Measurements from ENCODE around the gene SPATC1L.

SPATC1L gene

DNA sequence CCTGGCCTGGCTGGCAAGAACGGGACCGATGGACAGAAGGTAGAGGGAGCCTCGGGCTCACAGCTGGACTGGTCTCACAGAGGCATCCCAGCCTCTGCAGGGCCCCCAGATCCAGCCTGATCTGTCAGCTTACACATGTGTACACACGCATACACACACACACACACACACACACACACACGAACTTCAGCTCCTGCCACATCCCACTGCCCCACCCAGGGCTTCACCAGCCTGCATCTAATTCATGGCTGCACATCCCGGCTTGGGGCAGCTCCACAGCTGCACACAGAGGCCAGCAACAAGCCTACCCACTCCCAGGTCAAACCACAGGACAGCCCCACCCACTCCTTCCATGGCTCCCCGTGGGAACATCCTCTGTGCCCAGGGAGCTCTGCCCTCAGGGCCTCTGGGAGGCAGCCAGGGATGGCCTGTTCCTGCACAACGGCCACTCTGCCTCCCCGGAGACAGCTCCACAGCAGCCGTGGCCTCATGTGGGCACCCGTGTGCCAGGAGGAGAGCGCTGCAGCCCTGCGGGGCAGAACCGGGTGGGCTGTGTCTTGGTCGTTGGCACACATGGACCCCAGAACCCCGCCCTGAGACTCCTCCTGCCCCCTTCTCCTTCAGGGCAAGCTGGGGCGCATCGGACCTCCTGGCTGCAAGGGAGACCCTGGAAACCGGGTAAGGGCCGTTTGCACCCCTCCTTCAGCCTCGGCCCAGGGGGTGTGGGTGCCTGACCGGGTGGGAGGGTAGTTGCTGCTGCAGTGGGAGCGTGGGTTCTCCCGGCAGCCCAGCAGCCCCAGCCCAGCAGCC lies 67.3 kb downstream of the SPATC1L start:
- H3K4me3 ChIP-seq (ENCODE audit: low read length), result no peak overlapping the region
- no peaks in the 10 kb centered on the region for H3K9me3 ChIP-seq (ENCODE audit: control insufficient read depth, low read length)
- H3K36me3 ChIP-seq (ENCODE audit: control insufficient read depth, insufficient read depth, low read length), result no peaks in the 10 kb centered on the region
- H3K9ac ChIP-seq (ENCODE audit: low read length), result no peak overlapping the region
- H3K4me1 ChIP-seq (ENCODE audit: control insufficient read depth, insufficient read depth, low read length), result no peaks in the 10 kb centered on the region
- H3K27me3 ChIP-seq (ENCODE audit: control insufficient read depth, insufficient read depth, low read length), result no peaks in the 10 kb centered on the region

- Histone ChIP-seq H3K9me3 (ENCODE audit: control insufficient read depth, low read length) (no peaks in the 10 kb centered on the region), H3K4me1 (ENCODE audit: control insufficient read depth, insufficient read depth, low read length) (no peaks in the 10 kb centered on the region), H3K27me3 (ENCODE audit: control insufficient read depth, insufficient read depth, low read length) (no peaks in the 10 kb centered on the region), H3K36me3 (ENCODE audit: control insufficient read depth, insufficient read depth, low read length) (no peaks in the 10 kb centered on the region), H3K4me3 (ENCODE audit: low read length) (no peak overlapping the region), H3K9ac (ENCODE audit: low read length) (no peak overlapping the region)
Observed at GRCh38 chr21:46116189-46116775, 68.0 kb downstream of the SPATC1L start.

DNA sequence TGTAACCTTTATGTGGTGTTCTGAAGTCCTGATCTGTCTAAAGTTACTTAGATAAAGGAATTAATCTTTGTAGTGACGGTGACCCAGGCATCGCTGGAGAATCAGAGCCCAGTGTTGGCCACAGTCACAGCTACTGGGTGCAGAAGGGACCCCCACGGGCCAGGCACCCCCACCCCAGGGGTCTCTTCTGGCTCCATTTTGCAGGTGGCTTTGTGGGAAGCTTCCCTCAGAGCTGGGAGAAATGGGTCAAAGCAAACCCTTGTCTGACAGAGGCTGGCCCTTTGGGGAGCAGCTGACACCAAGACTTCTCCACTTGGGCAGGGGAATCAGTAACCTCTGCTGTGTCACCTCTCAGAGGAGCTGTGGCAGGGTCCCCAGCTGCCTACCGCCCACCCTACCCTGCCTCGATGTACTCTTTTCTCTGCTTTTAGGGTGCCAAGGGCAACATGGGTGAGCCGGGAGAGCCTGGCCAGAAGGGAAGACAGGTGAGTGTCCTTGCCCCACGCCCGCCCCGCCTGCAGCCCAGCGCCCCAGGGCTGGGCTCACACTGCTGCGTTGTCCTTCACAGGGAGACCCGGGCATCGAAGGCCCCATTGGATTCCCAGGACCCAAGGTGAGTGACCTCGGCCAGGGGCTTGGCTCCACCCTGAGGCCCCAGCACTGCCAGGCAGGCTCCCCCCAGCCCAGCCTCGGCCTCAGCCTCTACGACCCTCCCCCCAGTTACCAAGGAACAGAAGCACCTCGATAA lies 68.6 kb downstream of the SPATC1L start:
- H3K4me1 ChIP-seq (ENCODE audit: control insufficient read depth, insufficient read depth, low read length), result no peaks in the 10 kb centered on the region
- no peaks in the 10 kb centered on the region for H3K9me3 ChIP-seq (ENCODE audit: control insufficient read depth, low read length)
- no peak overlapping the region for H3K9ac ChIP-seq (ENCODE audit: low read length)
- no peaks in the 10 kb centered on the region for H3K27me3 ChIP-seq (ENCODE audit: control insufficient read depth, insufficient read depth, low read length)
- no peaks in the 10 kb centered on the region for H3K36me3 ChIP-seq (ENCODE audit: control insufficient read depth, insufficient read depth, low read length)
- no peak overlapping the region for H3K4me3 ChIP-seq (ENCODE audit: low read length)

DNA sequence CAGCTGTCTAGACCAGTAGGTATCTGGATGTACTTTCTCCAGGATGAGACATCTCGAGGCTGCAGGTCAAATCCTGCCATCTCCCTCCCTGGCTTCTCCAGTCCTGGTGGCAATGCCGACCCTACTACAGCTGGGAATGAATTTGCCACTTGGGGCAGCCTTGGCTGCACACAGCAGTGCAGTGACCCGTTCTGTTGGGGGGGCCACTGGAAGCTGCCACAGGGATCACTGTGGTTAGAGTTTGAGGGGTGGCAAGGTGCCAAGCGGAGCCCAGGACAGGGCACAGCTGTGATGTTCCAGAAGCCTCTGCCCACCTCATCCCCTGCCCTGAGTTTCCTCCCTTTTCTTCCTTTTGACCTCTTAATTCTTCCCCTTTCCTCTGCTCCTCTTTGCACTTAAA lies 69.3 kb downstream of the SPATC1L start:
- Histone ChIP-seq H3K4me1 (ENCODE audit: control insufficient read depth, insufficient read depth, low read length) (no peaks in the 10 kb centered on the region), H3K27me3 (ENCODE audit: control insufficient read depth, insufficient read depth, low read length) (no peaks in the 10 kb centered on the region), H3K4me3 (ENCODE audit: low read length) (no peak overlapping the region), H3K36me3 (ENCODE audit: control insufficient read depth, insufficient read depth, low read length) (no peaks in the 10 kb centered on the region), H3K9me3 (ENCODE audit: control insufficient read depth, low read length) (no peaks in the 10 kb centered on the region), H3K9ac (ENCODE audit: low read length) (no peak overlapping the region)

- no peak overlapping the region for H3K4me3 ChIP-seq (ENCODE audit: low read length)
- H3K36me3 ChIP-seq (ENCODE audit: control insufficient read depth, insufficient read depth, low read length), result no peaks in the 10 kb centered on the region
- no peaks in the 10 kb centered on the region for H3K9me3 ChIP-seq (ENCODE audit: control insufficient read depth, low read length)
- H3K27me3 ChIP-seq (ENCODE audit: control insufficient read depth, insufficient read depth, low read length), result no peaks in the 10 kb centered on the region
- no peak overlapping the region for H3K9ac ChIP-seq (ENCODE audit: low read length)
- no peaks in the 10 kb centered on the region for H3K4me1 ChIP-seq (ENCODE audit: control insufficient read depth, insufficient read depth, low read length)
Observed at GRCh38 chr21:46113497-46114176, 70.6 kb downstream of the SPATC1L start.

DNA sequence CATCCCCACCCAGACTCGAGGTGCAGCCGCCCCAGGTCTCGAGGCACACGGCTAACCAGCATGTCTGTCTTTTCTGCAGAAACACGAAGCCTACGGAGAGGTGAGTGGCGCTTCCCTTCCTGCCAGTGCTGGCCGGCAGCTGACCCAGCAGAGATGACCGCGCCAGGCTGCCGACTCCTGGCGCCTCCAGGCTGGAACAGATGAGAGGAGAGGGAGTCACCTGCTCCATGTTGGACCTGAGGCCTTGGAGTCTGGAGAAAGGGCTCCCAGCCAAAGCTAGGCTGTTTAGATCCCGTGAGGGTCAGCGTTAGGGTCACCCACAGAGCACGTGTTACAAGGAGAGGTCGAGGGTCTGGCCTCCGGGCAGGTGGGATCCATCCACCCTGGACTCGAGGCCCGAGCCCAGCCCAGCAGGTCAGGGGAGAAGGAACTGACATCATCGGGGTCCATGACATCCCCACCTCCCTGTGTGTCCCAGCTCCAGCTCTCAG lies 71.5 kb downstream of the SPATC1L start:
- no peaks in the 10 kb centered on the region for H3K36me3 ChIP-seq (ENCODE audit: control insufficient read depth, insufficient read depth, low read length)
- no peaks in the 10 kb centered on the region for H3K27me3 ChIP-seq (ENCODE audit: control insufficient read depth, insufficient read depth, low read length)
- no peaks in the 10 kb centered on the region for H3K4me1 ChIP-seq (ENCODE audit: control insufficient read depth, insufficient read depth, low read length)

GRCh38 chr21:46111857-46112724 lies 72.2 kb downstream of the SPATC1L start:
- Histone ChIP-seq H3K4me1 (ENCODE audit: control insufficient read depth, insufficient read depth, low read length) (no peaks in the 10 kb centered on the region), H3K36me3 (ENCODE audit: control insufficient read depth, insufficient read depth, low read length) (no peaks in the 10 kb centered on the region), H3K4me3 (ENCODE audit: low read length) (no peak overlapping the region), H3K9ac (ENCODE audit: low read length) (no peak overlapping the region), H3K9me3 (ENCODE audit: control insufficient read depth, low read length) (no peaks in the 10 kb centered on the region), H3K27me3 (ENCODE audit: control insufficient read depth, insufficient read depth, low read length) (no peaks in the 10 kb centered on the region)

More for the DNA sequence above, 71.5 kb downstream of the SPATC1L start:
- H3K9me3 ChIP-seq (ENCODE audit: control insufficient read depth, low read length), result no peaks in the 10 kb centered on the region
- H3K9ac ChIP-seq (ENCODE audit: low read length), result no peak overlapping the region
- H3K4me3 ChIP-seq (ENCODE audit: low read length), result no peak overlapping the region

- no peak overlapping the region for H3K9ac ChIP-seq (ENCODE audit: low read length)
Observed at GRCh38 chr21:46111193-46111571, 73.1 kb downstream of the SPATC1L start.

More at GRCh38 chr21:46111193-46111571, 73.1 kb downstream of the SPATC1L start:
- Histone ChIP-seq H3K36me3 (ENCODE audit: control insufficient read depth, insufficient read depth, low read length) (no peaks in the 10 kb centered on the region), H3K4me1 (ENCODE audit: control insufficient read depth, insufficient read depth, low read length) (no peaks in the 10 kb centered on the region), H3K4me3 (ENCODE audit: low read length) (no peak overlapping the region), H3K27me3 (ENCODE audit: control insufficient read depth, insufficient read depth, low read length) (no peaks in the 10 kb centered on the region), H3K9me3 (ENCODE audit: control insufficient read depth, low read length) (no peaks in the 10 kb centered on the region)
